HG03354 (cell line): Measurements from ENCODE around the gene RIPOR2.

Experiments
- ATAC-seq: cut with Tn5 transposase; IDR thresholded peaks from one replicate; pipeline ENCODE4 v1.9.1; 2021; ENCODE audit warnings: mild to moderate bottlenecking; ENCODE audit not compliant: unreplicated experiment, poor library complexity, severe bottlenecking

Gene RIPOR2

DNA sequence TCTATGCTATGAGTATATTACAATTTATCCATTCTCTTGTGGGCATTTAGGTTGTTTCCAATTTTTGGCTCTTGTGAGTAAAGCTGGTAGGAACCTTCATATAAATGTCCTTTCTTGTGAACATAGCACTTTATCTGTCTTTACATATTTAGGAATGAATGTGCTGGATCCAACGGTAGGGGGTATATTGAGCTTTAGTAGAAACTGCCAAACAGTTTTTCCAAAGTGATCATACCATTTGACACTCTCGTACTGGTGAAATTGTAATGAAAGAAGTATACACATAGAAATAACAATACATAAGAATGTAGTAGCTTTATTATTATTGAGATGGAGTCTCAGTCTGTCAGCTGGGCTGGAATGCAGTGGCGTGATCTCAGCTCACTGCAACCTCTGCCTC is 106.1 kb downstream of the RIPOR2 start:
- ATAC-seq = no peak

- ATAC-seq = no peak
Measured at GRCh38 chr6:24827970-24828369, 107.8 kb downstream of the RIPOR2 start.

- no peak for ATAC-seq
Measured at GRCh38 chr6:24827162-24827561, 108.6 kb downstream of the RIPOR2 start.

DNA sequence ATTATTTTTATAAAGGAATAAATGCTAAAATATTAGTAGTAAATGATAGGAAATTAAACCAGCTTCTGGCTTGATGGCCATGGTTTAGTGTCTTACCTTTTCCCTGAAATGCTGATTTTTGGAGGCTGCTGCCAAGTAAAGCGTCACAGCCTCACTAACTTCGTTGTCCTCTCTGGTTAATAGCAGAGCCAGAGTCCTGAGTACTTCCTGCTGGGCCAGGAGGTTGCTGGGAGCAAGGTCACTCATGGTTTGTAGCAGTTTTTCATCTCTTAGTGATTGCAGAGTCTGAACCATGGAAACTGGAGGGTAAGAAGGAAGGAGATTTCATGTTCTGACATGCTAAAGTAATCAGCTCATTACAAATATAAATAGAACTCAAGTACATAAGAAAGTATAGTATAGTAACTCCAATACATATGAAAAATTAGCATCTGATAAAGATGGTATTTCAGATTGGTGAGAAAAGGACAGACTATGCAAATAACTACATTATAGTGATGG is 110.6 kb downstream of the RIPOR2 start:
- ATAC-seq = no peak

- no peak for ATAC-seq
Measured at GRCh38 chr6:24824142-24824938, 111.4 kb downstream of the RIPOR2 start.

DNA sequence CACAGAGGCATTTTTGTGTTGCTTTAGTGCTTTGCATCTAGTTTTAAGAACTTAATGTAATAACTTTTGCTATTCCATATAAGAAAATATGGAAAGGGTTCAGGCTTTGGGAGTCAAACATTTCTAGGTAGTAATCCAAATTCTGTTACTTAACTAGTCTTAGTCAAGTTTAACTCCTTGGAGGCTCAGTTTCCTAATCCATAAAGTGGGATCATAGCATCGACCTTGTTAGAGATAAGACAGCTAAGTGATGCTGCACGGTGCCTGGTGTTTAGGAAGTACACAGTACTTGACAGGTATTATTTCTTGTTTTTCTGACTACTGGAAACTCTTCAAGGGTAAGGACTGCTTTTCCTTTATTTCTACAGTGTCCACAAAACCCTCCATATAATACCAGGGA is 112.6 kb downstream of the RIPOR2 start:
- no peak for ATAC-seq

DNA sequence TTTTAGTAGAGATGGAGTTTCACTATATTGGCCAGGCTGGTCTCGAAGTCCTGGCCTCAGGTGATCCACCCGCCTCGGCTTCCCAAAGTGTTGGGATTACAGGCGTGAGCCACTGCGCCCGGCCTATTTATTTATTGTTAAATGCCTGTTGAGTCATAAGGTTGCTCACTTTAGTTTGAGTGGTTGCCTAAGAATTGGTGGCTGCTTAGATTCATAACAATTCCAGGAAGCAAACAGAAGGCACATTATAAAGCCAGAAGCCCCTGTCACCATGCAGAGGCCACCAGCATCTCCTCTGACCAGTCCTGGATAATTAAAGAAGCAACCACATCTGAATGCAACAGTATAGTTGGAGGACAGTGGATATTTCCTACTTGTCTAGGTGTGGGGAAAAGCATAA is 113.1 kb downstream of the RIPOR2 start:
- ATAC-seq = no peak

GRCh38 chr6:24821860-24822444 is 113.8 kb downstream of the RIPOR2 start:
- no peak for ATAC-seq

DNA sequence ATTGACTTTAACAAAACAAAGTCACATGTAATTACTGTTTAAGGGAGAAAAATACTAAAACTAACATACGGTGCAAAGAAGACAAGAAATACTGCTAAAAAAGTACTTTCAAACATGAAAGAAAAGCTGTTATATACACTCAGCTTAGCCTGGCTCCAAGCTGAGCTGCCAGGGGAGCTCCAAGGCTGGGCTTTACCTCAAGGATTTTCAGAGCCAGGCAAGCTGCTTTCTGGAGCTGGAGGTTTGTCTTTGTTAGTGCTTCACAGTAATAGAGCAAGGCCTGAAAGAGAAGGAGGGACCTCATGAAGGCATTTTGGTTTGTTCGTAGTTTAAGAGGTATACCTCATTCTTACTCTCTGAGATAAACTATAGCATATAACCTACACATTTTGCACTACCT is 117.4 kb downstream of the RIPOR2 start:
- no peak for ATAC-seq

- no peak for ATAC-seq
Measured at GRCh38 chr6:24809728-24810127, 126.0 kb downstream of the RIPOR2 start.

- no peak for ATAC-seq
Measured at GRCh38 chr6:24807584-24807983, 128.2 kb downstream of the RIPOR2 start.

DNA sequence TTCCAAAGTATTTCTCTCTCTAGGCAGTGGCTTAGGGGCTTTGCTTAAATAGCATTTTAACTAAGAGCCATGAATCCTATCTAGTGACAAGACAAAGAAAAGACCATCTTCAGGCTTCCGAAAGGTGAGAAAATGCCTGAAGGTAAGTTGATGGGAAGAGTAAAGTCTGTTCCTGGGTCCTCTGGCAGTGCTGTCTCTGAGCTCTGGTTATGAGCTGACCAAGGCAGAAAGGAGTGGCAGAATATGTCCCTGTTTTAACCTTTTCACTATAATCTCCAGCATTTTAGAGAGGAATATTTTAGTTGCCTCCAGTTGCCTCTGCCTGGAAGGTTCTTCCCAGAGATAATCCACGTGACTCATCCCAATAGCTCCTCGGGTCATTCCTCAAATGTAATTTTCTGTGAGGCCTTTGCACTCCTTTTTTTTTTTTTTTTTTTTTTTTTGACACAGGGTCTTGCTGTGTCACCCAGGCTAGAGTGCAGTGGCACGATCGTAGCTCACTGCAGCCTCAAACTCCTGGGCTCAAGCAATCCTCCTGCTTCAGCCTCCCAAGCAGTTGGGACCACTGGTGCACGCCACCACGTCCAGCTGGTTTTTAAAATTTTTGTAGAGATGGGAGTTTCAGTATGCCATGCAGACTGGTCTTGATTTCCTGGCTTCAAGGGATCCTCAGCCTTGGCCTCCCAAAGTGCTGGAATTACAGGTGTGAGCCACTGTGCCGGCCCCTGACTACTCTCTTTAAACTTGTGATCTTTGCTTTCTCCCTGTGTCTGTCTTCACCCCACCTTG is 133.3 kb downstream of the RIPOR2 start:
- ATAC-seq = no peak

- ATAC-seq = no peak
Measured at GRCh38 chr6:24799541-24799915, 136.2 kb downstream of the RIPOR2 start.

- no peak for ATAC-seq
Measured at GRCh38 chr6:24798740-24799540, 136.8 kb downstream of the RIPOR2 start, which contains the start of gene ARMH2. Gene ARMH2 (minus strand): TSS chr6:24798917. CDS start chr6:24798857, 60 bp downstream.

GRCh38 chr6:24797596-24798216 is 138.1 kb downstream of the RIPOR2 start:
- ATAC-seq = no peak

GRCh38 chr6:24796616-24797290 is 139.0 kb downstream of the RIPOR2 start:
- no peak for ATAC-seq

DNA sequence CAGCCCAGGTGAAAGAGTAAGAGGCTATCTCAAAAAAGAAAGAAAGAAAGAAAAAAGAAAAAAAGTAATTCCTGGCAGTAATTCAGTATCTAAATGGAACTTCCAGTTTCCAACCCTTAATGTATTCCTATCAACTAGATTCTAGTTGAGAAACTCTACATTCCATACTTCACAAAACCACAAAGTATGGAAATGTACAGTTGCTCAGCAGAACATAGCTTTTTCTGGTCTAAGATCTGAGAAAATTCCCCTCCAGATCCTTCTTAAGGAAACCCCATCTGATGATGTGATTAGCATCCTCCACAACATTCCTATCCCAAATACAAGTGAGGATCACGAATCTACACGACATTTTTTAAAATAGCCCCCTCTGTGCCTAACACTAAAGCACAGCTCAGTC is 140.7 kb downstream of the RIPOR2 start:
- ATAC-seq = no peak

GRCh38 chr6:24788031-24788665 is 147.6 kb downstream of the RIPOR2 start:
- ATAC-seq = no peak
